HEK293 (cell line): Measurements from ENCODE around the gene PCSK9.

Experiments used
- CTCF ChIA-PET: fragments of 350-600 bp; formaldehyde crosslinking; extraction: SDS; loops from one replicate; lab custom pipeline; 2021; ENCODE audit warnings: antibody characterized with exemption; lab: Yijun Ruan, JAX
- POLR2A ChIA-PET: fragments of 300-600 bp; formaldehyde crosslinking; extraction: SDS; loops from one replicate; lab custom pipeline; 2020; ENCODE audit warnings: antibody characterized with exemption, inconsistent platforms; lab: Yijun Ruan, JAX
- H3K27ac ChIP-seq: fragments of 200-500 bp; sonication (Bioruptor generic); 2 replicates; pipeline ENCODE4 v1.5.1; 2014; ENCODE audit warnings: low read depth, low read length, control low read depth, inconsistent platforms; ENCODE audit errors: extremely low read depth
- H3K36me3 ChIP-seq, 2 experiments: fragments of 200-500 bp in 1 of 2; sonication (Bioruptor generic) in 1 of 2; 1 replicate in 1 of 2; 2 replicates in 1 of 2; pipeline ENCODE4 v1.5.1; 2014 to 2017; ENCODE audit warnings: inconsistent platforms in 2 of 2, low read length in 2 of 2; ENCODE audit not compliant: control insufficient read depth in 2 of 2, insufficient read depth in 1 of 2
- H3K4me1 ChIP-seq: fragments of 200-500 bp; sonication (Bioruptor generic); 2 replicates; pipeline ENCODE4 v1.5.1; 2014; ENCODE audit warnings: mild to moderate bottlenecking, low read length, inconsistent platforms; ENCODE audit not compliant: control insufficient read depth, insufficient read depth
- H3K4me3 ChIP-seq: 2 replicates; pipeline ENCODE4 v1.5.1; 2011; ENCODE audit warnings: low read depth, mild to moderate bottlenecking, control low read depth, low read length, moderate library complexity
- H3K9me3 ChIP-seq: fragments of 200-500 bp; sonication (Bioruptor generic); 2 replicates; pipeline ENCODE4 v1.5.1; 2014; ENCODE audit warnings: low read depth, low read length, inconsistent platforms; ENCODE audit not compliant: control insufficient read depth, insufficient read depth
- HOXA7 ChIP-seq: sonication (generic); formaldehyde crosslinking; IDR thresholded peaks from 2 replicates; pipeline ENCODE4 v1.8.1; 2022; ENCODE audit warnings: missing genetic modification reagents, borderline replicate concordance
- HOXD13 ChIP-seq: sonication (generic); formaldehyde crosslinking; IDR thresholded peaks from 2 replicates; pipeline ENCODE4 v1.8.0; 2022; ENCODE audit warnings: missing genetic modification reagents, borderline replicate concordance
- KLF1 ChIP-seq: fragments of 450-650 bp; formaldehyde crosslinking; IDR thresholded peaks from 2 replicates; pipeline ENCODE4 v1.5.1; 2016; ENCODE audit warnings: missing biosample characterization, missing genetic modification characterization
- KLF16 ChIP-seq: fragments of 450-650 bp; formaldehyde crosslinking; IDR thresholded peaks from 2 replicates; pipeline ENCODE4 v1.5.1; 2017; ENCODE audit warnings: missing biosample characterization, missing genetic modification characterization
- ZBTB17 ChIP-seq: fragments of 450-650 bp; formaldehyde crosslinking; IDR thresholded peaks from 2 replicates; pipeline ENCODE4 v1.5.1; 2016; ENCODE audit warnings: missing biosample characterization, missing genetic modification characterization
- ZBTB20 ChIP-seq: fragments of 450-650 bp; formaldehyde crosslinking; IDR thresholded peaks from 2 replicates; pipeline ENCODE4 v1.5.1; 2016; ENCODE audit warnings: missing biosample characterization, missing genetic modification characterization
- ZIC2 ChIP-seq: fragments of 450-650 bp; formaldehyde crosslinking; IDR thresholded peaks from 2 replicates; pipeline ENCODE4 v1.5.1; 2016; ENCODE audit warnings: missing biosample characterization, missing genetic modification characterization
- ZNF202 ChIP-seq: fragments of 450-650 bp; formaldehyde crosslinking; IDR thresholded peaks from 2 replicates; pipeline ENCODE4 v1.5.1; 2016; ENCODE audit warnings: missing biosample characterization, missing genetic modification characterization, borderline replicate concordance
- ZNF223 ChIP-seq: fragments of 450-650 bp; formaldehyde crosslinking; IDR thresholded peaks from 2 replicates; pipeline ENCODE4 v1.5.1; 2016; ENCODE audit warnings: missing biosample characterization, missing genetic modification characterization
- ZNF23 ChIP-seq: fragments of 450-650 bp; formaldehyde crosslinking; IDR thresholded peaks from 2 replicates; pipeline ENCODE4 v1.5.1; 2016; ENCODE audit warnings: missing biosample characterization, missing genetic modification characterization, borderline replicate concordance
- ZNF24 ChIP-seq: fragments of 450-650 bp; formaldehyde crosslinking; IDR thresholded peaks from 2 replicates; pipeline ENCODE4 v1.5.1; 2016; ENCODE audit warnings: missing biosample characterization, missing genetic modification characterization
- ZNF280D ChIP-seq: fragments of 450-650 bp; formaldehyde crosslinking; IDR thresholded peaks from 2 replicates; pipeline ENCODE4 v1.5.1; 2016; ENCODE audit warnings: missing biosample characterization, missing genetic modification characterization
- ZNF776 ChIP-seq: fragments of 450-650 bp; formaldehyde crosslinking; IDR thresholded peaks from 2 replicates; pipeline ENCODE4 v1.5.0; 2017; ENCODE audit warnings: missing biosample characterization, missing genetic modification characterization, borderline replicate concordance
- ZNF777 ChIP-seq: fragments of 450-650 bp; formaldehyde crosslinking; IDR thresholded peaks from 2 replicates; pipeline ENCODE4 v1.5.1; 2017; ENCODE audit warnings: missing biosample characterization, missing genetic modification characterization, borderline replicate concordance
- TF ChIP-seq, protein P1 (sequence below): fragments of 450-650 bp; formaldehyde crosslinking; IDR thresholded peaks from 2 replicates; pipeline ENCODE4 v1.5.1; 2016; ENCODE audit warnings: missing biosample characterization, missing genetic modification characterization
- TF ChIP-seq, protein P2 (sequence below): fragments of 450-650 bp; formaldehyde crosslinking; IDR thresholded peaks from 2 replicates; pipeline ENCODE4 v1.5.1; 2016; ENCODE audit warnings: missing biosample characterization, missing genetic modification characterization
- TF ChIP-seq, protein P3 (sequence below): fragments of 450-650 bp; formaldehyde crosslinking; conservative IDR thresholded peaks from 2 replicates; pipeline ENCODE4 v1.5.1; 2016; ENCODE audit warnings: low read depth, missing biosample characterization, missing genetic modification characterization
- TF ChIP-seq, protein P4 (sequence below): fragments of 450-650 bp; formaldehyde crosslinking; IDR thresholded peaks from 2 replicates; pipeline ENCODE4 v1.5.1; 2016; ENCODE audit warnings: missing biosample characterization, missing genetic modification characterization

Gene PCSK9

DNA sequence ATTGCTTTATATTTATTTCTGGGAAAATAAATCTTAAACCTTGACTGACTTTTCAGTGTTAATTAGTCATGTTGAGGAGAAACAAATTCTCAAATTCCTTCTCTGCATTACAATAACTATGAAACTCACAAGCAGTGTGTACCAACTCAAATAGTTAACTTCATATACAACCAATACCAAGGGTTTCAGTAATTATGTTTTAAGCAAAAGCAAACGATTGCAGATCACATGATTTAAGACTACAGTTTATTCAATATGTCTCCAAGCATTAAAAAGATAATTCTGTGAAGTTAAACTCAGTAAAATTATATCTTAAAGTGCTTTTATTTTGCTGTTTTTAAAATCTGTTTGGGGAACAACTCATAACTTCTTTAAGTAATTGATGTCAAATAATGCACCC, 28.6 kb downstream of the PCSK9 start:
- Histone ChIP-seq H3K4me1 (no peaks in the 10 kb centered on the region), H3K4me3 (no peak overlapping the region), H3K9me3 (no peaks in the 10 kb centered on the region), H3K36me3 (peaks cover 9 to 64% of the 10 kb centered on the region in 2 experiments), H3K27ac (no peak overlapping the region)
- TF ChIP-seq ZBTB17 (tag by site-specific recombination), result peak; percentile 61; the same call in 1 of the 2 replicates
- TF ChIP-seq ZNF280D (tag by site-specific recombination), result no peak
- ChIA-PET CTCF (no interaction called here), POLR2A (no interaction called here)

DNA sequence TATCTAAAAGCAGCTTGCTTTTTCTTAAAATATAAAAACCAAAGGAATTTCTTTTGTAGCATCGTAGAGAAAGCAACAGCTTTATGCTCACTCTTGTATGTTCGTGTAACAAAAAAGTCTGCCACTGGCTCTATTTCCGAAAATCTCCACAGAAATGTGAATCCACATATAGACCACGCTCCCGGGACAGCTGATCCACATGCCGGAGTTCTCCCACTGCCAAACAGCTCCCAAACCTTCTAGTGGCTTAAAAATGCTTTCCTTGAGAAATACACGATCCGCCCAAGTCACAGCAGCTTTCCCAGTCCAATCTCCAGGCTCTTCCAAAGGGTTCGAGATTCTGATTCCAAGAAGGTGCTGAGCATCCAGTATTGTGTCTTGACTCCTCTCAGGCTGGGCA, 29.3 kb downstream of the PCSK9 start:
- no peaks in the 10 kb centered on the region for H3K9me3 ChIP-seq
- H3K27ac ChIP-seq, result no peak overlapping the region
- no peaks in the 10 kb centered on the region for H3K4me1 ChIP-seq
- H3K4me3 ChIP-seq, result no peak overlapping the region
- ChIA-PET CTCF (interaction anchor here (1.2 kb wide), 1 partner anchor 212 kb away, joined by 3 read pairs; no protein-coding TSS in a partner anchor), POLR2A (no interaction called here)
- TF ChIP-seq, protein P1, sequence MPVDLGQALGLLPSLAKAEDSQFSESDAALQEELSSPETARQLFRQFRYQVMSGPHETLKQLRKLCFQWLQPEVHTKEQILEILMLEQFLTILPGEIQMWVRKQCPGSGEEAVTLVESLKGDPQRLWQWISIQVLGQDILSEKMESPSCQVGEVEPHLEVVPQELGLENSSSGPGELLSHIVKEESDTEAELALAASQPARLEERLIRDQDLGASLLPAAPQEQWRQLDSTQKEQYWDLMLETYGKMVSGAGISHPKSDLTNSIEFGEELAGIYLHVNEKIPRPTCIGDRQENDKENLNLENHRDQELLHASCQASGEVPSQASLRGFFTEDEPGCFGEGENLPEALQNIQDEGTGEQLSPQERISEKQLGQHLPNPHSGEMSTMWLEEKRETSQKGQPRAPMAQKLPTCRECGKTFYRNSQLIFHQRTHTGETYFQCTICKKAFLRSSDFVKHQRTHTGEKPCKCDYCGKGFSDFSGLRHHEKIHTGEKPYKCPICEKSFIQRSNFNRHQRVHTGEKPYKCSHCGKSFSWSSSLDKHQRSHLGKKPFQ (tag by site-specific recombination), result no peak
- TF ChIP-seq, protein P2, sequence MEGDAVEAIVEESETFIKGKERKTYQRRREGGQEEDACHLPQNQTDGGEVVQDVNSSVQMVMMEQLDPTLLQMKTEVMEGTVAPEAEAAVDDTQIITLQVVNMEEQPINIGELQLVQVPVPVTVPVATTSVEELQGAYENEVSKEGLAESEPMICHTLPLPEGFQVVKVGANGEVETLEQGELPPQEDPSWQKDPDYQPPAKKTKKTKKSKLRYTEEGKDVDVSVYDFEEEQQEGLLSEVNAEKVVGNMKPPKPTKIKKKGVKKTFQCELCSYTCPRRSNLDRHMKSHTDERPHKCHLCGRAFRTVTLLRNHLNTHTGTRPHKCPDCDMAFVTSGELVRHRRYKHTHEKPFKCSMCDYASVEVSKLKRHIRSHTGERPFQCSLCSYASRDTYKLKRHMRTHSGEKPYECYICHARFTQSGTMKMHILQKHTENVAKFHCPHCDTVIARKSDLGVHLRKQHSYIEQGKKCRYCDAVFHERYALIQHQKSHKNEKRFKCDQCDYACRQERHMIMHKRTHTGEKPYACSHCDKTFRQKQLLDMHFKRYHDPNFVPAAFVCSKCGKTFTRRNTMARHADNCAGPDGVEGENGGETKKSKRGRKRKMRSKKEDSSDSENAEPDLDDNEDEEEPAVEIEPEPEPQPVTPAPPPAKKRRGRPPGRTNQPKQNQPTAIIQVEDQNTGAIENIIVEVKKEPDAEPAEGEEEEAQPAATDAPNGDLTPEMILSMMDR (tag by site-specific recombination), result no peak
- TF ChIP-seq ZIC2 (tag by site-specific recombination) (no peak), ZNF776 (no peak), KLF1 (tag by site-specific recombination) (no peak), ZBTB20 (no peak), ZNF223 (no peak), ZNF23 (no peak), HOXA7 (CRISPR knock-in tag) (no peak), ZNF202 (tag by site-specific recombination) (no peak), ZNF24 (tag by site-specific recombination) (no peak), KLF16 (tag by site-specific recombination) (no peak), HOXD13 (no peak), ZNF777 (tag by site-specific recombination) (no peak)
- TF ChIP-seq, protein P3, sequence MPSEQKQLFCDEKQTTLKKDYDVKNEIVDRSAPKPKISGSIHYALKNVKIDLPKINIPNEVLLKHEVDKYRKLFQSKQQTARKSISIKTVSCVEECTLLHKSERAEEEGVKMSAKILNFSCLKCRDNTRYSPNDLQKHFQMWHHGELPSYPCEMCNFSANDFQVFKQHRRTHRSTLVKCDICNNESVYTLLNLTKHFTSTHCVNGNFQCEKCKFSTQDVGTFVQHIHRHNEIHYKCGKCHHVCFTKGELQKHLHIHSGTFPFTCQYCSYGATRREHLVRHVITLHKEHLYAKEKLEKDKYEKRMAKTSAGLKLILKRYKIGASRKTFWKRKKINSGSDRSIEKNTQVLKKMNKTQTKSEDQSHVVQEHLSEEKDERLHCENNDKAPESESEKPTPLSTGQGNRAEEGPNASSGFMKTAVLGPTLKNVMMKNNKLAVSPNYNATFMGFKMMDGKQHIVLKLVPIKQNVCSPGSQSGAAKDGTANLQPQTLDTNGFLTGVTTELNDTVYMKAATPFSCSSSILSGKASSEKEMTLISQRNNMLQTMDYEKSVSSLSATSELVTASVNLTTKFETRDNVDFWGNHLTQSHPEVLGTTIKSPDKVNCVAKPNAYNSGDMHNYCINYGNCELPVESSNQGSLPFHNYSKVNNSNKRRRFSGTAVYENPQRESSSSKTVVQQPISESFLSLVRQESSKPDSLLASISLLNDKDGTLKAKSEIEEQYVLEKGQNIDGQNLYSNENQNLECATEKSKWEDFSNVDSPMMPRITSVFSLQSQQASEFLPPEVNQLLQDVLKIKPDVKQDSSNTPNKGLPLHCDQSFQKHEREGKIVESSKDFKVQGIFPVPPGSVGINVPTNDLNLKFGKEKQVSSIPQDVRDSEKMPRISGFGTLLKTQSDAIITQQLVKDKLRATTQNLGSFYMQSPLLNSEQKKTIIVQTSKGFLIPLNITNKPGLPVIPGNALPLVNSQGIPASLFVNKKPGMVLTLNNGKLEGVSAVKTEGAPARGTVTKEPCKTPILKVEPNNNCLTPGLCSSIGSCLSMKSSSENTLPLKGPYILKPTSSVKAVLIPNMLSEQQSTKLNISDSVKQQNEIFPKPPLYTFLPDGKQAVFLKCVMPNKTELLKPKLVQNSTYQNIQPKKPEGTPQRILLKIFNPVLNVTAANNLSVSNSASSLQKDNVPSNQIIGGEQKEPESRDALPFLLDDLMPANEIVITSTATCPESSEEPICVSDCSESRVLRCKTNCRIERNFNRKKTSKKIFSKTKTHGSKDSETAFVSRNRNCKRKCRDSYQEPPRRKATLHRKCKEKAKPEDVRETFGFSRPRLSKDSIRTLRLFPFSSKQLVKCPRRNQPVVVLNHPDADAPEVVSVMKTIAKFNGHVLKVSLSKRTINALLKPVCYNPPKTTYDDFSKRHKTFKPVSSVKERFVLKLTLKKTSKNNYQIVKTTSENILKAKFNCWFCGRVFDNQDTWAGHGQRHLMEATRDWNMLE, result no peak
- TF ChIP-seq, protein P4, sequence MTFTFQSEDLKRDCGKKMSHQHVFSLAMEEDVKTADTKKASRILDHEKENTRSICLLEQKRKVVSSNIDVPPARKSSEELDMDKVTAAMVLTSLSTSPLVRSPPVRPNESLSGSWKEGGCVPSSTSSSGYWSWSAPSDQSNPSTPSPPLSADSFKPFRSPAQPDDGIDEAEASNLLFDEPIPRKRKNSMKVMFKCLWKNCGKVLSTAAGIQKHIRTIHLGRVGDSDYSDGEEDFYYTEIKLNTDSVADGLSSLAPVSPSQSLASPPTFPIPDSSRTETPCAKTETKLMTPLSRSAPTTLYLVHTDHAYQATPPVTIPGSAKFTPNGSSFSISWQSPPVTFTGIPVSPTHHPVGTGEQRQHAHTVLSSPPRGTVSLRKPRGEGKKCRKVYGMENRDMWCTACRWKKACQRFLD, result no peak
- H3K36me3 ChIP-seq, result peaks cover 11 to 71% of the 10 kb centered on the region in 2 experiments
